A673 (cell line): ENCODE measurements around the gene IGFALS. TPM values are rescaled to one million over a fixed set of nuclear protein-coding genes. Genes with fewer than 3 reads are reported as not detected.

Experiments used
- BruUV-seq: library from RNA; stranded (reverse); fragments of 400-500 nt; replicated peaks from 2 replicates; lab custom pipeline; 2021; lab: Mats Ljungman, UMichigan
- CTCF ChIA-PET: fragments of 300-600 bp; sonication (Branson Sonifier 250); formaldehyde crosslinking; loops from one replicate; lab custom pipeline; 2022; ENCODE audit warnings: antibody characterized with exemption; lab: Charles Lee
- POLR2A ChIA-PET: fragments of 300-600 bp; sonication (Branson Sonifier 250); formaldehyde crosslinking; loops from one replicate; lab custom pipeline; 2022; ENCODE audit warnings: antibody characterized with exemption; ENCODE audit not compliant: low non-redundant PET; lab: Charles Lee
- DNase-seq: peaks from one replicate; pipeline ENCODE4 v3.0.0-alpha.2; 2015; ENCODE audit warnings: low spot score
- H3K27ac ChIP-seq: fragments of 200-600 bp; sonication (generic); 2 replicates; pipeline ENCODE4 v1.5.1; 2016; ENCODE audit warnings: mixed run types, low read depth, mild to moderate bottlenecking, mixed read lengths, antibody characterized with exemption, low read length; ENCODE audit not compliant: poor library complexity, severe bottlenecking
- H3K27me3 ChIP-seq: fragments of 200-600 bp; sonication (generic); replicated peaks from 2 replicates; pipeline ENCODE4 v1.6.1; 2017; ENCODE audit warnings: mixed run types, low read depth, mild to moderate bottlenecking, mixed read lengths, antibody characterized with exemption, low read length; ENCODE audit not compliant: insufficient read depth, poor library complexity
- H3K36me3 ChIP-seq: fragments of 200-600 bp; sonication (generic); 2 replicates; pipeline ENCODE4 v1.6.1; 2016; ENCODE audit warnings: mixed run types, mild to moderate bottlenecking, mixed read lengths, antibody characterized with exemption, low read length; ENCODE audit not compliant: insufficient read depth, poor library complexity, severe bottlenecking
- H3K4me1 ChIP-seq: fragments of 200-600 bp; sonication (generic); 2 replicates; pipeline ENCODE4 v1.6.1; 2017; ENCODE audit warnings: mixed run types, mild to moderate bottlenecking, mixed read lengths, antibody characterized with exemption, low read length; ENCODE audit not compliant: insufficient read depth, poor library complexity, severe bottlenecking
- H3K4me3 ChIP-seq: fragments of 200-600 bp; sonication (generic); 2 replicates; pipeline ENCODE4 v1.5.1; 2016; ENCODE audit warnings: low read depth, mixed run types, mild to moderate bottlenecking, mixed read lengths, low read length; ENCODE audit not compliant: poor library complexity, severe bottlenecking
- H3K9me3 ChIP-seq: fragments of 200-600 bp; sonication (generic); 2 replicates; pipeline ENCODE4 v1.6.1; 2016; ENCODE audit warnings: mixed run types, low read depth, mild to moderate bottlenecking, mixed read lengths, antibody characterized with exemption, low read length; ENCODE audit not compliant: poor library complexity, severe bottlenecking
- CTCF ChIP-seq: fragments of 300-800, 200-600 bp; sonication (generic); conservative IDR thresholded peaks from 2 replicates; pipeline ENCODE4 v1.5.1; 2017; ENCODE audit warnings: low read depth, mild to moderate bottlenecking, antibody characterized with exemption, low read length, moderate library complexity, mixed read lengths
- EZH2 ChIP-seq: fragments of 200-600 bp; sonication (generic); IDR thresholded peaks from 2 replicates; pipeline ENCODE4 v1.6.1; 2017; ENCODE audit warnings: borderline replicate concordance, low read depth, mild to moderate bottlenecking, mixed read lengths, antibody characterized with exemption, low read length; ENCODE audit not compliant: poor library complexity, severe bottlenecking
- intact Hi-C: fragments of 100-400 bp; cut with micrococcal nuclease; formaldehyde crosslinking; loops from one replicate; pipeline ENCODE4 v1.10.0; 2022; ENCODE audit not compliant: unreplicated experiment
- total RNA-seq: library from RNA; stranded (reverse); gene quantifications from 2 replicates; pipeline ENCODE4 v1.2.3, GENCODE V29; 2021

IGFALS gene
- total RNA-seq, 1 experiment from 2014 or later: not detected

- intact Hi-C loops: no loop called here
- ChIA-PET POLR2A (interaction anchor here (1.0 kb wide), 1 partner anchor 16 kb away, joined by 12 read pairs; no protein-coding TSS in a partner anchor), CTCF (interaction anchor here (1.1 kb wide), 1 partner anchor 9 kb away, joined by 3 read pairs; the partner anchor contains the start of genes EME2 and MRPS34)
- Histone ChIP-seq H3K9me3 (no peaks in the 10 kb centered on the region), H3K4me1 (no peaks in the 10 kb centered on the region), H3K4me3 (peak overlapping the region; percentile 90), H3K36me3 (peaks cover 12% of the 10 kb centered on the region), H3K27ac (peak overlapping the region; percentile 75), H3K27me3 (no peaks in the 10 kb centered on the region)
- 0 out of 2 replicates have a peak, but pooled peaks have one; percentile 11 for TF ChIP-seq CTCF
- TF ChIP-seq EZH2: no peak
- peak; percentile 22 for DNase-seq
- no TSS peak for BruUV-seq
These were observed 11.6 kb downstream of the IGFALS start for GRCh38 chr16:1781758-1782407.

GRCh38 chr16:1781254-1781653, 12.3 kb downstream of the IGFALS start:
- intact Hi-C loops: no loop called here
- Histone ChIP-seq H3K36me3 (peaks cover 14% of the 10 kb centered on the region), H3K27ac (peak overlapping the region; percentile 75), H3K4me3 (peak overlapping the region; percentile 90), H3K4me1 (no peaks in the 10 kb centered on the region), H3K27me3 (no peaks in the 10 kb centered on the region), H3K9me3 (no peaks in the 10 kb centered on the region)
- BruUV-seq: no TSS peak
- DNase-seq: no peak
- POLR2A ChIA-PET: no interaction called here
- CTCF ChIA-PET: no interaction called here
- TF ChIP-seq EZH2 (no peak), CTCF (no peak)

- H3K4me3 ChIP-seq: no peak overlapping the region
- no TSS peak for BruUV-seq
- no peaks in the 10 kb centered on the region for H3K27me3 ChIP-seq
These were observed 12.8 kb downstream of the IGFALS start for GRCh38 chr16:1780677-1781072.

More at GRCh38 chr16:1780677-1781072, 12.8 kb downstream of the IGFALS start:
- DNase-seq: no peak
- CTCF ChIA-PET: no interaction called here
- Histone ChIP-seq H3K4me1 (no peaks in the 10 kb centered on the region), H3K36me3 (peaks cover 14% of the 10 kb centered on the region), H3K9me3 (no peaks in the 10 kb centered on the region), H3K27ac (no peak overlapping the region)
- intact Hi-C loops: no loop called here
- no peak for TF ChIP-seq EZH2
- no peak for TF ChIP-seq CTCF
- POLR2A ChIA-PET: no interaction called here
